ENCODE results near the gene ACBD4. TPM values are rescaled to one million over a fixed set of nuclear protein-coding genes. Genes with fewer than 3 reads are reported as not detected.

ACBD4 gene
- total and polyA plus RNA-seq, 2 of the 13 experiments (the other 11 are each of a cell fraction or from before 2014, with no cell fraction given), result 16.1 to 26.9 TPM

DNA sequence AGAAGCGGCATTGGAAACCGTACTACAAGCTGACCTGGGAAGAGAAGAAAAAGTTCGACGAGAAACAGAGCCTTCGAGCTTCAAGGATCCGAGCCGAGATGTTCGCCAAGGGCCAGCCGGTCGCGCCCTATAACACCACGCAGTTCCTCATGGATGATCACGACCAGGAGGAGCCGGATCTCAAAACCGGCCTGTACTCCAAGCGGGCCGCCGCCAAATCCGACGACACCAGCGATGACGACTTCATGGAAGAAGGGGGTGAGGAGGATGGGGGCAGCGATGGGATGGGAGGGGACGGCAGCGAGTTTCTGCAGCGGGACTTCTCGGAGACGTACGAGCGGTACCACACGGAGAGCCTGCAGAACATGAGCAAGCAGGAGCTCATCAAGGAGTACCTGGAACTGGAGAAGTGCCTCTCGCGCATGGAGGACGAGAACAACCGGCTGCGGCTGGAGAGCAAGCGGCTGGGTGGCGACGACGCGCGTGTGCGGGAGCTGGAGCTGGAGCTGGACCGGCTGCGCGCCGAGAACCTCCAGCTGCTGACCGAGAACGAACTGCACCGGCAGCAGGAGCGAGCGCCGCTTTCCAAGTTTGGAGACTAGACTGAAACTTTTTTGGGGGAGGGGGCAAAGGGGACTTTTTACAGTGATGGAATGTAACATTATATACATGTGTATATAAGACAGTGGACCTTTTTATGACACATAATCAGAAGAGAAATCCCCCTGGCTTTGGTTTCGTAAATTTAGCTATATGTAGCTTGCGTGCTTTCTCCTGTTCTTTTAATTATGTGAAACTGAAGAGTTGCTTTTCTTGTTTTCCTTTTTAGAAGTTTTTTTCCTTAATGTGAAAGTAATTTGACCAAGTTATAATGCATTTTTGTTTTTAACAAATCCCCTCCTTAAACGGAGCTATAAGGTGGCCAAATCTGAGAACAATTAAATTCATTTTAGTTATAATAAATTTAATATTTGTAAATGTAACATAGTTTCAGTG, 14.5 kb downstream of the ACBD4 start (continued):
- TF ChIP-seq, protein P1, sequence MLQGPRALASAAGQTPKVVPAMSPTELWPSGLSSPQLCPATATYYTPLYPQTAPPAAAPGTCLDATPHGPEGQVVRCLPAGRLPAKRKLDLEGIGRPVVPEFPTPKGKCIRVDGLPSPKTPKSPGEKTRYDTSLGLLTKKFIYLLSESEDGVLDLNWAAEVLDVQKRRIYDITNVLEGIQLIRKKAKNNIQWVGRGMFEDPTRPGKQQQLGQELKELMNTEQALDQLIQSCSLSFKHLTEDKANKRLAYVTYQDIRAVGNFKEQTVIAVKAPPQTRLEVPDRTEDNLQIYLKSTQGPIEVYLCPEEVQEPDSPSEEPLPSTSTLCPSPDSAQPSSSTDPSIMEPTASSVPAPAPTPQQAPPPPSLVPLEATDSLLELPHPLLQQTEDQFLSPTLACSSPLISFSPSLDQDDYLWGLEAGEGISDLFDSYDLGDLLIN (CRISPR knock-in tag; IDR thresholded peaks at IDR 0.05; ENCODE audit: borderline replicate concordance), result peak; percentile 88; the same call in 1 of the 2 replicates
- TF ChIP-seq, protein P2, sequence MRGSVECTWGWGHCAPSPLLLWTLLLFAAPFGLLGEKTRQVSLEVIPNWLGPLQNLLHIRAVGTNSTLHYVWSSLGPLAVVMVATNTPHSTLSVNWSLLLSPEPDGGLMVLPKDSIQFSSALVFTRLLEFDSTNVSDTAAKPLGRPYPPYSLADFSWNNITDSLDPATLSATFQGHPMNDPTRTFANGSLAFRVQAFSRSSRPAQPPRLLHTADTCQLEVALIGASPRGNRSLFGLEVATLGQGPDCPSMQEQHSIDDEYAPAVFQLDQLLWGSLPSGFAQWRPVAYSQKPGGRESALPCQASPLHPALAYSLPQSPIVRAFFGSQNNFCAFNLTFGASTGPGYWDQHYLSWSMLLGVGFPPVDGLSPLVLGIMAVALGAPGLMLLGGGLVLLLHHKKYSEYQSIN (CRISPR knock-in tag; IDR thresholded peaks at IDR 0.05; ENCODE audit: borderline replicate concordance), result no peak
- TF ChIP-seq ZNF3 (CRISPR knock-in tag; IDR thresholded peaks at IDR 0.05) (no peak), MAFF (IDR thresholded peaks at IDR 0.05; ENCODE audit: low read depth, low read length) (no peak), SETDB1 (CRISPR knock-in tag; IDR thresholded peaks at IDR 0.05; ENCODE audit: borderline replicate concordance) (no peak), TCF12 (IDR thresholded peaks at IDR 0.05) (no peak), TCF12 (CRISPR knock-in tag; IDR thresholded peaks at IDR 0.05) (peak; percentile 30; the same call in 1 of the 2 replicates), ZNF17 (CRISPR knock-in tag; IDR thresholded peaks at IDR 0.05) (no peak), PCBP1 (IDR thresholded peaks at IDR 0.05; ENCODE audit: borderline replicate concordance, low read depth, low read length) (0 out of 2 replicates have a peak, but pooled peaks have one; percentile 15), DPF2 (CRISPR knock-in tag; IDR thresholded peaks at IDR 0.05; ENCODE audit: borderline replicate concordance, low read depth) (no peak), ZNF841 (CRISPR knock-in tag; IDR thresholded peaks at IDR 0.05; ENCODE audit: borderline replicate concordance) (no peak), MBNL3 (CRISPR knock-in tag; conservative IDR thresholded peaks at IDR 0.05) (no peak), MAF1 (CRISPR knock-in tag; IDR thresholded peaks at IDR 0.05; ENCODE audit: borderline replicate concordance) (0 out of 2 replicates have a peak, but pooled peaks have one; percentile 38), SP1 (IDR thresholded peaks at IDR 0.05) (no peak), SP1 (CRISPR knock-in tag; IDR thresholded peaks at IDR 0.05) (no peak), ZNF790 (CRISPR knock-in tag; IDR thresholded peaks at IDR 0.05; ENCODE audit: borderline replicate concordance) (peak; percentile 68; the same call in 1 of the 2 replicates), POLR2G (IDR thresholded peaks at IDR 0.05; ENCODE audit: low read depth, low read length) (no peak; the same call in 1 of the 2 replicates), ZNF337 (CRISPR knock-in tag; IDR thresholded peaks at IDR 0.05; ENCODE audit: borderline replicate concordance, low read depth) (no peak)
- TF ChIP-seq, protein P3, sequence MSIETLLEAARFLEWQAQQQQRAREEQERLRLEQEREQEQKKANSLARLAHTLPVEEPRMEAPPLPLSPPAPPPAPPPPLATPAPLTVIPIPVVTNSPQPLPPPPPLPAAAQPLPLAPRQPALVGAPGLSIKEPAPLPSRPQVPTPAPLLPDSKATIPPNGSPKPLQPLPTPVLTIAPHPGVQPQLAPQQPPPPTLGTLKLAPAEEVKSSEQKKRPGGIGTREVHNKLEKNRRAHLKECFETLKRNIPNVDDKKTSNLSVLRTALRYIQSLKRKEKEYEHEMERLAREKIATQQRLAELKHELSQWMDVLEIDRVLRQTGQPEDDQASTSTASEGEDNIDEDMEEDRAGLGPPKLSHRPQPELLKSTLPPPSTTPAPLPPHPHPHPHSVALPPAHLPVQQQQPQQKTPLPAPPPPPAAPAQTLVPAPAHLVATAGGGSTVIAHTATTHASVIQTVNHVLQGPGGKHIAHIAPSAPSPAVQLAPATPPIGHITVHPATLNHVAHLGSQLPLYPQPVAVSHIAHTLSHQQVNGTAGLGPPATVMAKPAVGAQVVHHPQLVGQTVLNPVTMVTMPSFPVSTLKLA (IDR thresholded peaks at IDR 0.05), result no peak
- TF ChIP-seq, protein P4, sequence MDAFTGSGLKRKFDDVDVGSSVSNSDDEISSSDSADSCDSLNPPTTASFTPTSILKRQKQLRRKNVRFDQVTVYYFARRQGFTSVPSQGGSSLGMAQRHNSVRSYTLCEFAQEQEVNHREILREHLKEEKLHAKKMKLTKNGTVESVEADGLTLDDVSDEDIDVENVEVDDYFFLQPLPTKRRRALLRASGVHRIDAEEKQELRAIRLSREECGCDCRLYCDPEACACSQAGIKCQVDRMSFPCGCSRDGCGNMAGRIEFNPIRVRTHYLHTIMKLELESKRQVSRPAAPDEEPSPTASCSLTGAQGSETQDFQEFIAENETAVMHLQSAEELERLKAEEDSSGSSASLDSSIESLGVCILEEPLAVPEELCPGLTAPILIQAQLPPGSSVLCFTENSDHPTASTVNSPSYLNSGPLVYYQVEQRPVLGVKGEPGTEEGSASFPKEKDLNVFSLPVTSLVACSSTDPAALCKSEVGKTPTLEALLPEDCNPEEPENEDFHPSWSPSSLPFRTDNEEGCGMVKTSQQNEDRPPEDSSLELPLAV (CRISPR knock-in tag; conservative IDR thresholded peaks at IDR 0.05; ENCODE audit: low read depth), result no peak
- TF ChIP-seq, protein P5, sequence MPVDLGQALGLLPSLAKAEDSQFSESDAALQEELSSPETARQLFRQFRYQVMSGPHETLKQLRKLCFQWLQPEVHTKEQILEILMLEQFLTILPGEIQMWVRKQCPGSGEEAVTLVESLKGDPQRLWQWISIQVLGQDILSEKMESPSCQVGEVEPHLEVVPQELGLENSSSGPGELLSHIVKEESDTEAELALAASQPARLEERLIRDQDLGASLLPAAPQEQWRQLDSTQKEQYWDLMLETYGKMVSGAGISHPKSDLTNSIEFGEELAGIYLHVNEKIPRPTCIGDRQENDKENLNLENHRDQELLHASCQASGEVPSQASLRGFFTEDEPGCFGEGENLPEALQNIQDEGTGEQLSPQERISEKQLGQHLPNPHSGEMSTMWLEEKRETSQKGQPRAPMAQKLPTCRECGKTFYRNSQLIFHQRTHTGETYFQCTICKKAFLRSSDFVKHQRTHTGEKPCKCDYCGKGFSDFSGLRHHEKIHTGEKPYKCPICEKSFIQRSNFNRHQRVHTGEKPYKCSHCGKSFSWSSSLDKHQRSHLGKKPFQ (CRISPR knock-in tag; IDR thresholded peaks at IDR 0.05; ENCODE audit: insufficient replicate concordance), result no peak
